PC-9 (cell line): ENCODE measurements around the gene MAMDC4.

Source experiments
- CTCF ChIP-seq: fragments of 200-600 bp; sonication (generic); conservative IDR thresholded peaks from 2 replicates; pipeline ENCODE4 v1.6.1; 2017; ENCODE audit warnings: mixed run types, antibody characterized with exemption, mild to moderate bottlenecking, moderate library complexity
- EZH2 ChIP-seq: fragments of 200-600 bp; sonication (generic); IDR thresholded peaks from 2 replicates; pipeline ENCODE4 v1.8.0; 2017; ENCODE audit warnings: antibody characterized with exemption, low read depth

DNA sequence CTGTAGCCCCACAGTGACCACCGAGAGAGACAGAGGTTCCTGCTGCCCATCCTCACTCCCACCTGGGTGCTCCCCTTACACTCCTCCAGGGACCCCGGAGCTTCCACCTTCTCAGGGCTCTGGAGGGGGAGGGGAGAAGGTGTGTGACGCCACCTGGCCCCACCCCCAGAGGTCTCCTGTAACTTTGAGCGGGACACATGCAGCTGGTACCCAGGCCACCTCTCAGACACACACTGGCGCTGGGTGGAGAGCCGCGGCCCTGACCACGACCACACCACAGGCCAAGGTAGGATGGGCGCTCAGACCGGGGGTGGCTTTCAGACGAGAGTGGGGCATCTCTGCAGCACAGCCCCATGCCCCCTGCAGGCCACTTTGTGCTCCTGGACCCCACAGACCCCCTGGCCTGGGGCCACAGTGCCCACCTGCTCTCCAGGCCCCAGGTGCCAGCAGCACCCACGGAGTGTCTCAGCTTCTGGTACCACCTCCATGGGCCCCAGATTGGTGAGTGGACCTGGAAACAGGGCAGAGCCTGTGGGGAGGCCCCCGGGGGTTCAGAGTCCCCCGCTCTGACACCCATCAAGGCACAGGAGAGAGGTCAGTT lies 4.5 kb downstream of the MAMDC4 start:
- TF ChIP-seq CTCF = no peak
- no peak for TF ChIP-seq EZH2
